Astrocyte (in vitro differentiated cells and primary cell): ENCODE results near the gene TMA7.

ENCODE experiments used
- EZH2 ChIP-seq: IDR thresholded peaks from 2 replicates; pipeline ENCODE4 v1.6.1; 2012; ENCODE audit warnings: mild to moderate bottlenecking, low read length, inconsistent platforms; ENCODE audit not compliant: insufficient read depth
- TF ChIP-seq, protein P1 (sequence below): IDR thresholded peaks from 2 replicates; pipeline ENCODE4 v1.5.1; 2011; ENCODE audit warnings: low read depth, mild to moderate bottlenecking, inconsistent platforms, low read length, moderate library complexity; ENCODE audit not compliant: insufficient read depth

DNA sequence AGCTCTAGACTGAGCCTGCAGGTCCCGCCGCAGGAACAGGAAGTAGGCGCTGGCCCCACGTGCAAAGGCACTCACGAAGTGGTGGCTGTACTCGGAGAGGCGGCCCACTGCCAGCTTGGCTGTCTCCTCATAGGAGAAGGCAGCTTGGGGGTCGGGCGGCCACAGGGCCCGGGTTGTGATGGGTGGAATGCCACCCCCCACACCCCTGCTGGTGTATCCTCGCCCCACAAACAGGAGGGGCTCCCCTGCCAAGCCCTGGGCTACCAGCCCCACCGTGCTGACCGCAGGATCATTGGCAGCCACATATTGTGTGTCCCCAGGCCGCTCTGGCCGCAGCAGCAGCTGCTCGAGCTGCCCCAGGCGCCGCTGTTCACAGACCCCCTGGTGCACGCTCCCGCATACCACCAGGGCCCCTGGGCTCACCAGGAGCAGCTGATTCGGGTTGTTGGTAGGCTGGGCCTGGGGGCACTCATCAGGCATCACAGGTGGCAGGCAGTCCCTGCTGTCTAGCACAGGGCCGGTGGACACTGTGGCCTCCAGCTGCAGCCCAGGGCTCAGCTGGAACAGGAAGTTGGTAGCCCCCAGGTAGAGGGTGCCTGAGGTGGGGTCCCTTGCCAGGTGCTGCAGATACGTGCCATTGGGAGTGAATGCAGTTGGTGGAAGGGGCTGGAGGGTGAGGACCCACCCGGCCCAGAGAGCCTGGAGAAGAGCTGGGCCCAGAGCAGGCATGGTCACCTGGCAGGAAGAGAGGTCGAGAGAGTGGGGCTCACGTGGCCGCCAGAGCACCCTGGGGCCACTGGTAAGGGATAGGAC is 16.0 kb upstream of the TMA7 start:
- TF ChIP-seq, protein P1, sequence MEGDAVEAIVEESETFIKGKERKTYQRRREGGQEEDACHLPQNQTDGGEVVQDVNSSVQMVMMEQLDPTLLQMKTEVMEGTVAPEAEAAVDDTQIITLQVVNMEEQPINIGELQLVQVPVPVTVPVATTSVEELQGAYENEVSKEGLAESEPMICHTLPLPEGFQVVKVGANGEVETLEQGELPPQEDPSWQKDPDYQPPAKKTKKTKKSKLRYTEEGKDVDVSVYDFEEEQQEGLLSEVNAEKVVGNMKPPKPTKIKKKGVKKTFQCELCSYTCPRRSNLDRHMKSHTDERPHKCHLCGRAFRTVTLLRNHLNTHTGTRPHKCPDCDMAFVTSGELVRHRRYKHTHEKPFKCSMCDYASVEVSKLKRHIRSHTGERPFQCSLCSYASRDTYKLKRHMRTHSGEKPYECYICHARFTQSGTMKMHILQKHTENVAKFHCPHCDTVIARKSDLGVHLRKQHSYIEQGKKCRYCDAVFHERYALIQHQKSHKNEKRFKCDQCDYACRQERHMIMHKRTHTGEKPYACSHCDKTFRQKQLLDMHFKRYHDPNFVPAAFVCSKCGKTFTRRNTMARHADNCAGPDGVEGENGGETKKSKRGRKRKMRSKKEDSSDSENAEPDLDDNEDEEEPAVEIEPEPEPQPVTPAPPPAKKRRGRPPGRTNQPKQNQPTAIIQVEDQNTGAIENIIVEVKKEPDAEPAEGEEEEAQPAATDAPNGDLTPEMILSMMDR, result no peak
- no peak for TF ChIP-seq EZH2
